CMK (cell line): ENCODE measurements around the gene GAL.

Experiments used
- DNase-seq: peaks from one replicate; pipeline ENCODE4 v3.0.0-alpha.2; 2010; ENCODE audit warnings: low read depth

GAL gene

GRCh38 chr11:68659158-68659921, 25.0 kb upstream of the GAL start:
- peak; percentile 7 for DNase-seq

DNA sequence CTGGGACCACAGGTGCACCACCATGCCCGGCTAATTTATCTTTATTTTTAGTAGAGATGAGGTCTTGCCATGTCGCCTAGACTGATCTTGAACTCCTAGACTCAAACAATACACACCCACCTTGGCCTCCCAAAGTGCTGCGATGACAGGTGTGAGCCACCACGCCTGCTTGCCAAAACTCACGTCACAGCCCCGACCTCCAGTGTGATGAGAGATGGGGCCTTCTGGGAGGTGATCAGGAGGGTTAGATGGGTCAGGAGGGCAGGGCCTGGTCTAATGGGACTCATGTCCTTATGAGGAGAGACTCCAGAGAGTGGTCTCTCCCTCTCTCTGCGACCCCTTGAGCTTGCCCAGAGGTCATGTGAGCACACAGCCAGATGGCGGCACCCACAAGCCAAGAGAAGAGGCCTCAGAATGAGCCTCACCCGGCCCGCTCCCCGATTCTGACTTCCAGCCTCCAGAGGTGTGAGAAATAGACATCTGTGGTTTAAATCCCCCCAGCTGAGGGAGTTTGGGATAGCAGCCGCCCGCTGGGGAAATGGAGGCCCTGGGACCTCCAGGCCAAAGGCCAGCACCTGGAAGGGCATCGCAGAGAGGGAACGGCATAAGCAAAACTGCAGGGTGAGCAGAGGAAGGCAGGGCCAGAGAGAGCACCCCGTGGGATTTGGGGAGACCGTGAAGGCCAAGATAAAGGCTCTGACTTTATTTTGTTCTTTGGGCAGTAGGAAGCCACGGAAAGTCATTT, 24.1 kb upstream of the GAL start:
- DNase-seq: no peak

GRCh38 chr11:68661014-68661413, 23.3 kb upstream of the GAL start:
- DNase-seq: no peak

DNA sequence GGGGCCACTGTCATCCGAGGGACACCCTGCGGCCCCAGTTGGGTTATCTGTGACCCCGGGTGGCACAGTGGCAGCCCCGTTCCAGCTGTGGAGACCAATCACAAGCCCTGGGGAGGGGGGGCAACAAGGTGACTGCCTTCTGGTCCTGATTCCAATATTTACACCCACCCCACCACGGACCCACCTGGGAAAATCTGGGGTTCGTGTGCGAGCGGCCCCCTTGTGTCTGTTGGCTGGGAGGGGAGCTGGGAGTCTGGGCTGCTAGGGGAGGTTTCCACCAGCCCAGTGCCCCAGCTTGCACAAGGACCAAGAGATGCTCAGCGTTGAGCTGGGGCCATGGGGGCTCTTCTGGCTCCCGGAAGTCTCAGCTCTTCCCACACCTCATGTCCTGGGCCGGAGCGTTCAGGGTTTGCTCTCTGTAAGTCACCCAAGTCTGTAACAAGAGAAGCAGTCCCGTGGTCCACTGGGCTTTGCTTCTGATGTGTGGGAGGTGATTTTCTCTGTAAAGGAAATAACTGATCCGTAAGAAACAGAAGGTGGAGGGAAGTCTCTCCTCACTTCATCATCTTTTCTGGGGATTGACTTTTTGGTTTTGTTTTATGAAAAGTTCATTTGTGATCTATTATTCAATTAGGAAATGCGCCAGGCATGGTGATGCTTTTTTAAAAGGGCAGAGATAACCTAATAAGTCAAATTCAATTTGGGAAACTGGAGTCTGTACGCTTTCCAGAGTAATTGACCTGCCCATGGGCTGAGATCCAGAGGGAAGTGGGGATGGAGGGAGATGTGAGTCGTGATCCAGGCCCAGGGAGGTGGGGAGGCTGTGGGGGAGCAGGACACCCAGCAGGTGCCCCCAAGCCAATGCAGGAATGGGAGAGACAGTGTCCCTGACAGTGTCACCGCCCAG, 22.4 kb upstream of the GAL start:
- DNase-seq: no peak

DNA sequence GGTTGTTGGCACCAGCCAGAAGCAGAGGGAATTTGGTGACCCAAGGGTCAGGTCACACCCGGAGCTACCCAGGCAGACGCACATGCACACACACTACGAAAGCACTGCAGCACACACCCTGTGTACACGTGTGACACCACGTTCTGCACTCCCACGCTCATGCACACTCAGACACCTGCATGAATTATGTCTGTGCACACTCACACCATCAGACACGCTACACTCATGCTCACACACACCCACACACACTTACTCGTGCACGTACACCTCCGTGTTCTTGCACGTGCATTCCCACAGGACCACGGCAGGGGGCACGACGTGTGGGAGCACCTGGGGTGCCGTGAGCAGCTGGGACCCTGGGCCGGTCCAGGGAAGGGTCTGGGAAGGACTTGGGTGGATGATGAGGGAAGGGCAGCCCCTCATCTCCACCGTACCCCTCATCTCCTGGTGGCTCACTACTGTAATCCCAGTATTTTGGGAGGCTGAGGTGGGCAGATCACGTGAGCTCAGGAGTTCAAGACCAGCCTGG, 20.8 kb upstream of the GAL start:
- DNase-seq: no peak

GRCh38 chr11:68664141-68664540, 20.2 kb upstream of the GAL start:
- no peak for DNase-seq

DNA sequence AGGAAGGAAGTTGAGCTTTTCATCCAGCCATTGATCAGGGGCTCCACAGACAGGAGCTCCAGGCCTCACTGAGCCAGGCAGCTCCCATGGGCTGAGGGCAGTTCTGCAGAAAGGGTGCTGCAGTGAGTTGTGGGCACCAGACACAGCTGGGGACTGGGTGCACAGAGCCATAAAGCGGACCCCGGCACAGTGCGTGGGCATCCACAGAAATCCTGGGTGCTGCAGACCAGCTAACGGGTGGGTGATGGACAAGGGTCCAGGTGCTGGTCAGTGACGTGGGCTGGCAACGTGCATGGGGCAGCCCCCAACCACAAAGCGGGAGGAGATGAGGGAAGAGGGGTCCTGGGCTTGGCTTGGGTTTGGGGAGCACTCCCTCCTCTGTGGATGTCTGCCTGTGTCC, 19.4 kb upstream of the GAL start:
- DNase-seq: no peak

GRCh38 chr11:68665436-68665835, 18.9 kb upstream of the GAL start:
- no peak for DNase-seq

DNA sequence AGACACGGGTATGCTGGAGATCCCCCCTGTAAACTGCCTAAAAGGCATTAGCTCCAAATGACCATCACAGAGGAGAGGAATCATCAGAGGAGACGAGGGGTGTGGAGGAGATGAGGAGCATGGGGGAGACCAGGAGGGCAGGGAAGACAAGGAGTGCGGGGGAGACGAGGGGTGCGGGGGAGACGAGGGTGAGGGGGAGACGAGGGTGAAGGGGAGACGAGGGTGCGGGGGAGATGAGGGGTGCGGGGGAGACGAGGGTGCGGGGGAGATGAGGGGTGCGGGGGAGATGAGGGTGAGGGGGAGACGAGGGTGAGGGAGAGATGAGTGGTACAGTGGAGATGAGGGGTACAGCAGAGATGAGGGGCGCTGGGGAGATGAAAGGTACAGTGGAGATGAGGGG, 17.5 kb upstream of the GAL start:
- DNase-seq: no peak

DNA sequence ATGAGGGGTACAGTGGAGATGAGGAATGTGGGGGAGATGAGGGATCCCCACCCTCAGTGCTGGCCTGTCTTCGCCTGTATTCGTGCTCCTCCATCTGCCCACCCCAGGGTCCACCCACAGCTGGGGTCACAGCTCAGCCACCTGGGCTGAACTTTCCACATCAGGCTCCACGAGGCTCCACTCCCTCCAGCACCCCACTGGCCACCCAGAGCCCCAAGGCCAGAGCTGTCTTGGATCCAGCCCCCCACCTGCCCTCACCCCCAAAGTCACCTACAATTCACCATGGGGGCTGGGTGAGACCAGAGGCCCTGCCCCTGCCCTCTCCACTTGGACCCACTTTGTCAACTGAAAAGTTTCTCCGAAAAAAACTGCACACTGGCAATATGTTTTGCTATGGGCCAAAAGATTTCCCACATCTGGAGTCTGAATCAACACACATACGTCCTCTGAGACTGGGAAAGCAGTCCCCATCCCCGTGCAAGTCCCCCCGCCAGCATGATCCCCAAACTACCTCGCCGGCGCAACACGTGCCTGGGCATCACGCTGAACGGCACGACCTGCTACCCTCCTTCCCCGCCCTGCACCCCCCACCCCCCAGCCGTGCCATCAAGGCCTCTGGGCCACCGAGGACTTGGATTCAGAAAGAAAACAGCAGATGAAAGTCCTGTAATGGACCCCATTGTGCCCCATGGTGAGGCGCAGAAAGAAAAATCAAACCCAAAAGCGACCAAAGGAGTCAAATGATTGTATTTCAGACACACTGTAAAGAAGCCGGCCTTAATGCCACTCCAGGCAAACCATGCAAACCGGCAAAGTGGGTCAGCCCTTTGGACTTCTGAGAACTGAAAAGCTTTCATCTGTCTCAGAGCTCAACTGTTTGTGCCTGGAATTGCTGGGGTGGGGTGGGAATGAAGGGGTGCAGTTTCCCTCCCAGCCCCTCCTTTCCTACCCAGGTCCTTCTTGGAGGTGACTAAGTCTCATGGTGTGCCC, 16.5 kb upstream of the GAL start:
- no peak for DNase-seq

DNA sequence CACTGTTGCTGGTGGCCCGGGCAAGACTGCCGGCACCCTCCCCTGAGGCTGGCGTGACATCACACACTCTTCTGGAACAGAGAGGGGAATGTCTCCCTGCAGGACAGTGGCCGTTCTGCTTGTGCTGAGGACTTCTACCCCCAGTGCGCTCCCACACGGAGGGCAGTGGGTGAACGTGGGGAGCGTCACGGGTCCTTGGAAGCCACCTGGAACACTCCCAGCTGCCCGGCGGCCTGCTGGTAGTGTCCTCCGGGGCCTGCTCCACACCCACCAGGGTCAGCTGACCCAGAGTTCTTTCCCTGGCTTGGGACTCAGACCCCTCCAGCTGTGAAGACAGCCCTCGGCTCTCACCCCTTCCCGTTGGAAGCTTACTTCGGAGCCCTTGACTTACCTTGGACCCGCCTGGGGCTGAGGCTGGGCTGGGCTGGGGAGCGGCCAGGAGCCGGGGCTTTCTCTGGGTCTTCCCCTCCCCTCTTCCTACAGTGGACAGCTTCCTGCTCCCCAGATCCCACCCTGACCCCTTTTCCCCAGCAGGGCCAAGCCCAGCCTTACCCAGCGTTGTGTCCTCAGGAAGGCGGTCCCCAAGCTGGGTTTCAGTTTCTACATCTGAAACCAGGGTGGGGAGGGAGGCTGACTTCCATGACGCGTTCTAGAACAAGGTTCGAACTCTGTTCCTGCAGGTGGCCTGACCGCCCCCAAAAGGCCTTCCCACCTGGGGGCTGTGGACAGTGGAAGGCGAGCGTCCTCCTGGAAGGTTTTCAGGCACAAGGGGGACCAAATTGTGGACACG, 14.8 kb upstream of the GAL start:
- no peak for DNase-seq

DNA sequence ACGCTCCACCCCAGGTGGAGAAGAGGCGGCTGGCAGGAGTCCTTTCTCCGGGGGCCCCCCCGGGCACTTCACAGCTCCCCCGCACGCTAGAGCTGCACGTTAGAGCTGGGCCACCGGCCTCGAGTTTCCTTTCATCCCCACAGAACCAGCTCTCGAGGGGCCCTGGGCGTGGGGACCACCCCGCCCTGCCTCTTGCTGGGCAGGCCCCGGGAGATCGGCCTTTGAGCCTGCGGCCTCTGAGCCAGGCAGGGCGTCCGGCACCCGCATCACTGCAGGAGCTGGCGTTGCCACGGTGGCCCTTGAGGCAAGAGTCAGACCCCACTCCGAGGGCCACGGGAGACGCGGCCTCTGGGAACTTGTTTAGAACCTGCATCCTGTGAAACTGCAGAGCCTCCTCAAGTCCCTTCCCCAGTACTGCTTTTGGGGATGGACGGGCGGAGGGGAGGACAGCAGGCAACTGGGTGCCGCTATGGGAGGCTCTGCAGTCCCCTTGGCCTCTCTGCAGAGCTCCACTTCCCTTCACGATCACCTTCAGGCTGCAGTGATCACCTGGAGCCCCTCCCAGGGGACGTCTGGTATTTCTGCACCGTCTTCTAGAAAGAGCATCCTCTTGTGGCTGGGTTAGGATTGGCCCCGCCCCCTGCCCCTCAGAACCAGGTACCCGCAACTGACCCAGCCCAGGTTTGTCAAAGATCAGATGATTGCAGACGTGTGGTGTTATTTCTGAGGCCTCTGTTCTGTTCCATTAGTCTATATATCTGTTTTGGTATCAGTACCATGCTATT, 13.9 kb upstream of the GAL start:
- DNase-seq: no peak

DNA sequence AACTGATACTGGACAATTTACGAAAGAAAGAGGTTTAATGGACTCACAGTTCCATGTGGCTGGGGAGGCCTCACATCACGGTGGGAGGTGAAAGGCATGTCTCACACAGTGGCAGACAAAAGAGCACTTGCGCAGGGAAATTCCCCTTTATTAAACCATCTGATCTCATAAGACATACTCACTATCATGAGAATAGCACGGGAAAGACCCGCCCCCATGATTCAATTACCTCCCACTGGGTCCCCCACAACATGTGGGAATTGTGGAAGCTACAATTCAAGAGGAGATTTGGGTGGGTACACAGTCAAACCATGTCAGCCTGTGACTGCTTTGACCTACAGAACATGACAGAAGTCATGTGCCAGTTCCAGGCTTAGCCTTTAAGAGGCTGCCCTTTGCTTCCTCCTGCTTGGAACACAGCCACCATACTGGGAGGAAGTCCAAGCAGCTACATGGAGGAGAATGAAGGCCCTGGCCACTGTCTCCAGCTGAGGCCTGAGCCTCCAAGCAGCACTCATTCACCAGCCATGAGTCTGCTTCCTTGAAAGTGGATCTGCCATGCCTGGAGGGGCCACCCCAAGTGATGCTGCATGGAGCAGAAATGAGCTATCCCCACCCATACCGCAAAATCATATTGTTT, 10.9 kb upstream of the GAL start:
- DNase-seq: no peak

- DNase-seq: no peak
Observed at GRCh38 chr11:68673991-68674390, 10.4 kb upstream of the GAL start.

GRCh38 chr11:68674461-68674860, 9.9 kb upstream of the GAL start:
- DNase-seq: no peak

DNA sequence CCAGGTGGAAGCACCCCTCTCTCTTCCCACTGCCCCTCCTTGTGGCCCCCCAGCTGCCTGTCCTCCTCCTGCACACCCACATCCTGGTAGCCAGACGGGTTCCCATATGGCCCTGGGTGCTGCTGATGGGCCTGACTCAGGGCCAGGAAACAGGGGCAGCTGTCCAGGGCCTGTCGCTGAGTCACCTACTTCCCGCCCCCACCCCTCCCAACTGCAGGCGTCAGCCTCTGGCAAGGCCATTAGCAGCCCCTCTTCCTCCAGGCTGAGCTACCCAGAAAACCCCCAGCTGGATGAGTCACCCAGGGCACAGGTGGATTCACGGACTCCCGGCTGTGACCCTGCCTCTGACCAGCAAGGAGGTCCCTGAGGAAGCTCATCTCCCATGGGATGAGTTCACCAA, 6.9 kb upstream of the GAL start:
- no peak for DNase-seq

- no peak for DNase-seq
Observed at GRCh38 chr11:68678031-68678441, 6.3 kb upstream of the GAL start.

DNA sequence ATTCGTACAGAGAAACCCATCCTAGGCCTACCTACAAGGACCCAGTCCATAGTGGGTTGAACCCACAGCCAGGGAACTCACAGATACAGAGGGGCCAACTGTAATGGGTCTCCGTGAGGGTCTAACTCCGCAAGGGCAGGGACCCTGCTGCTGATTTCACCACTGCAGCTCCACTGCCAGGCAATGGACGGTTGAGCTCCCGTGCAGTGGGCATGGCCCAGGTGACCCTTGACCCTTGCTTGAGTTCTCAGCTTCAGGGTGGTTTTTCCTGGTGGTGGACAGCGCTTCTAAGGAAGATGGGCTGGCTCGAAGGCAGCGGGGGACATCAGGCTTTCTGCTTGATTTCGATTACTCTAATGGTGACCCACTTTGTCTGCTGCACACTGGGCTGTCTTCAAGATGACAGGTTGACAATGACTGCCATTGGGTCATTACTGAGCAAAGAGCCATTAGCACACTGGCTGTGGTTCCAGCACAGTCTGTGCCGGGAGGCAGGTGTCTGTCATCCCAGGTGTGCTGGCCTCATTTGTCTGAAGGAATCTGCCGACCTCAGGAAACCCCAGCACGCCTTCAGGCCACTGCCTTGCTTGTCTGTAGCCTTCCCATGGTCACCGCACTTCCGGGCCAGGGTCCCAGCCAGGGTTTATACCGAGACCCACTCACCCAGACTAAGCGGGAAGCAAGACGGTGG, 3.7 kb upstream of the GAL start:
- no peak for DNase-seq
